NB4 (cell line): ENCODE measurements around the gene QSOX2.

Experiments
- DNase-seq: peaks from one replicate; pipeline ENCODE4 v3.0.0; 2010; ENCODE audit warnings: low read depth
- H3K4me3 ChIP-seq: one replicate; pipeline ENCODE4 v1.5.1; 2011; ENCODE audit warnings: mild to moderate bottlenecking, low read depth, low read length, moderate library complexity
- MYC ChIP-seq: IDR thresholded peaks from 2 replicates; pipeline ENCODE4 v1.6.1; 2011; ENCODE audit warnings: low read depth, low read length
- POLR2A ChIP-seq: IDR thresholded peaks from 2 replicates; pipeline ENCODE4 v1.6.1; 2011; ENCODE audit warnings: mild to moderate bottlenecking; ENCODE audit not compliant: insufficient read length; ENCODE audit errors: extremely low read depth
- TF ChIP-seq, protein P1 (sequence below): IDR thresholded peaks from one replicate; pipeline ENCODE4 v1.5.1; 2012; ENCODE audit warnings: low read depth, low read length
- TF ChIP-seq, protein P2 (sequence below): IDR thresholded peaks from 2 replicates; pipeline ENCODE4 v1.6.1; 2011; ENCODE audit warnings: low read depth, low read length

Gene QSOX2

DNA sequence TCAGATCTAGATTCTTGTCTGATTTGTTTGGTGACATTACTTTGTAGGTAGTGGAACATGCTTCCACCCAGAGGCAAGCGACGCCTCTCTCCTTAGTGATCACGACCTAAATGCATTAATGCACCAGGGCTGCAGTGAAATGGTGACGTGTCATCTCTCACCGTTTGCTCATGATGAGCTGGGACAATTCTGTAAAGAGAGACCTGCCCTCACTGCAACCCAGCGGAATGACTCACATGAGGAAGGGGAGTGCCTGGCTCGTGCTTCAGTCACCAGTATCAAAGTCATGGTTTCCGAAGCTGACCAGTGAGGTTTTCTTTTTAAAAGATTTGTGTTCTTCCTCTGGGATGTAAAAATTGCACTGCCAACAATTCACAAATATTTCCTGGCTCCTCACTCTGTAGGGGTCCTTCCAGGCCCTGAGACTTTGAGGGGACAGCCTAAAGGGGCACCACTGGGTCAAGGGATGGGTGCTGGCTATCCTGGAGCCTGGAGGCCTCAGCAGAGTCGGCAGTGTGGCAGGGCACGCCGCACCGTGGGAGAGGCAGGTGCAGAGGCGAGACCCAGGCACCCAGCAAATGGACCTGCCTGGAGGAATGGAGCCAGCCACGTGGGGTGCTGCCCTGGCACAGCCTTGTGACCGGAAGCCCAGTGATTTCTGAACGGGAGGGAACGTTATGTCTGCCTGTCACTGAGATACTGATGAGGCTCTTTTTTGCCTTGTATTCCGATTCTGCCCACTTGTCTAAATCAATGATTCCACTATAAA lies 17.3 kb downstream of the QSOX2 start:
- peak; percentile 31 for DNase-seq
- no peak overlapping the region for H3K4me3 ChIP-seq
- TF ChIP-seq POLR2A (no peak), MYC (no peak)
- TF ChIP-seq, protein P1, sequence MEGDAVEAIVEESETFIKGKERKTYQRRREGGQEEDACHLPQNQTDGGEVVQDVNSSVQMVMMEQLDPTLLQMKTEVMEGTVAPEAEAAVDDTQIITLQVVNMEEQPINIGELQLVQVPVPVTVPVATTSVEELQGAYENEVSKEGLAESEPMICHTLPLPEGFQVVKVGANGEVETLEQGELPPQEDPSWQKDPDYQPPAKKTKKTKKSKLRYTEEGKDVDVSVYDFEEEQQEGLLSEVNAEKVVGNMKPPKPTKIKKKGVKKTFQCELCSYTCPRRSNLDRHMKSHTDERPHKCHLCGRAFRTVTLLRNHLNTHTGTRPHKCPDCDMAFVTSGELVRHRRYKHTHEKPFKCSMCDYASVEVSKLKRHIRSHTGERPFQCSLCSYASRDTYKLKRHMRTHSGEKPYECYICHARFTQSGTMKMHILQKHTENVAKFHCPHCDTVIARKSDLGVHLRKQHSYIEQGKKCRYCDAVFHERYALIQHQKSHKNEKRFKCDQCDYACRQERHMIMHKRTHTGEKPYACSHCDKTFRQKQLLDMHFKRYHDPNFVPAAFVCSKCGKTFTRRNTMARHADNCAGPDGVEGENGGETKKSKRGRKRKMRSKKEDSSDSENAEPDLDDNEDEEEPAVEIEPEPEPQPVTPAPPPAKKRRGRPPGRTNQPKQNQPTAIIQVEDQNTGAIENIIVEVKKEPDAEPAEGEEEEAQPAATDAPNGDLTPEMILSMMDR: no peak
- TF ChIP-seq, protein P2, sequence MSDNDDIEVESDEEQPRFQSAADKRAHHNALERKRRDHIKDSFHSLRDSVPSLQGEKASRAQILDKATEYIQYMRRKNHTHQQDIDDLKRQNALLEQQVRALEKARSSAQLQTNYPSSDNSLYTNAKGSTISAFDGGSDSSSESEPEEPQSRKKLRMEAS: no peak

DNA sequence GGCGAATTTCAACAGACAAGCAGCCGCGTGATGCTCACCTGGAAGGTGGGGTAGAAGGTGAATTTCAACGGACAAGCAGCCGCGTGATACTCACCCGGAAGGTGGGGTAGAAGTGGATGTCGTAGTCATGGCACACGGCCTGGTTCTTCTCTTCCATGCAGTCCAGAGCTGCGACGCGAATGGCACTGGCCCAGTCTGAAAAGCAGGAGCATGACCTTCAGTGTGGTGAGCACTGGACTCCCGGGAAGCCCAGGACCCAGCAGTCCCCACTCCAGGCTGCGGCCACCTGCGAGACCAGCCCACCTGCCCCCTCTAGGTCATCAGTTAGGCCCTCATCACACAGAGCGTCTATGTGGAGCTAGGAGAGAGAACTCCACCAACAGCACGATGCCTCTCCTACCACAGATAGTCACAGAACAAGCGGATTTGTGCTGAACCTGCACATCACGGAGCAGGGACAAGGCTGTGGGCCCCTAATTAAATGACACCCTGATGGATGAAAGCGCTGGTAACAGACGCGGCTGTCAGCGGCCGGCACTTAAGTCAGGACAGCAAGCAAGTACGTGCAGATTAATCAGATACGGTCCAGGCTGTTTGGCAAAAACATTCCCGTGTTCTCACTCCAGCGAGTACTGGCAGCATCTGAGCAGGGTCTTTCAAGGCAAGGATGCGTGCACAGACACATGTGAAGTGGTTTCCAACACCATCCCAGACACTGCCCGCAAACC lies 18.8 kb downstream of the QSOX2 start:
- TF ChIP-seq, protein P2: no peak
- TF ChIP-seq MYC (no peak), POLR2A (no peak)
- TF ChIP-seq, protein P1: no peak
- H3K4me3 ChIP-seq: no peak overlapping the region

DNA sequence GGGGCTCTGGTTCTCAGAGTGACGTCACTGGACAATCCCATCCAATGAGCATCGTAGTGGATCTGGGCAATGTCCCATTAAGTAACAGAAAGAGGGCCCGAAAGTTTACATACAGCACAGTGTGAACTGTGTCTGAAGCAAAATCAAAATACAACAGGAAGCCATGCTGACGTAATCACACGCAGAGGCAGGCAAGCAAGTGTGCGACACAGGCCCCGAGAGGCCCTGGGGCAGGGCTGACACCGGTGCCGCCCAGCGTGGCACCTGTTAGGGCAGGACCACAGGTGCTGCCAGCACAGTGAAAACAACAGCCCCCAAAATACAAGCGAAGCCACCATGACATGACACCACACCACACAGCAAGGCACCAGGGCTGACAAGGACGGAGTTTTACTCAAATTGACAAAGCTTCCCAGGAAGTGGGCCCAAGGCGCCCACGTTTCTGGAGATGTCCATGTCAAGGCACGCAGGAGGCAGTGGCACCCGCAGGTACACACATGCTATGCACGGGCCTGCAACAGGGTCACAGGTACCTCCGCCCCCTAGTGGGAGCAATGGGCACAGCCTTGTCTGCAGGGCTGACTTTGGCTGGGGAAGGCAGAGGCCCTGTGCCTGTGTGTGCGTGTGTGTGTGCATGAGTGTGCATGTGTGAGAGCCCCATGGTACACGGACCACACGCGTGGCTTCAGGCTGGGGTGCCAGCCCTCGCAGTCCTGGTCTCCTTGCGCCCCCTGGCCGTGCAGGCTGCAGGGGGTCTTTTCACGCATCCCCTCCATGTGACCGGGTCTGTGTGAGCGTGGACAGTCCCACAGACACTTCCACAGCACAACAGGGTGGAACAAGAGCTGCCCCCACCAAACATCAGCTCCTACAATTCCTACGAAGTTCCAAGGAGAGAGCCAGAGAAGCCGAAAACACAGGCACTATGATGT lies 19.6 kb downstream of the QSOX2 start:
- TF ChIP-seq MYC (peak; percentile 28; the same call in 1 of the 2 replicates), POLR2A (no peak)
- TF ChIP-seq, protein P1: peak; percentile 88
- TF ChIP-seq, protein P2: peak; percentile 16; the same call in 1 of the 2 replicates
- peak; percentile 68 for DNase-seq
- H3K4me3 ChIP-seq: no peak overlapping the region

More for the DNA sequence above, 18.8 kb downstream of the QSOX2 start:
- DNase-seq: no peak

DNA sequence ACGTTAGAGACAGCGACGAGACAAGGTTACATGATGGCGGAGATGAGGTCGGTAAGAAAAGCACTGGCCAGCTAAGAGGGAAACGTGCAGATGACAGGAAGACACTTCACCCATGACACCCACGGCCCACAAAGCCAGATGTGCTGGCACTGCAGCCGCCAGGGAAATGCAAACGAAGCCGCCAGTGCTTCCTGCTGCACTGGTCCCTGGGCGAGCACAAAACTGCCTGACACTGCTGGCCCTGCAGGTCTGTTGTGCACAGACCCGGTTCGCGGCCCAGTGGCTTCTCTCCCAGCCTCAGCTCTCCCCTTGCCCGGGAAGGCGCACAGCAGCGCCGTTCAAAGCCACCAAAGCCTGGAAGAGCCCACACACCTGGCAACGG lies 20.3 kb downstream of the QSOX2 start:
- no peak for DNase-seq
- TF ChIP-seq, protein P2: no peak
- TF ChIP-seq MYC (no peak), POLR2A (no peak)
- no peak overlapping the region for H3K4me3 ChIP-seq

DNA sequence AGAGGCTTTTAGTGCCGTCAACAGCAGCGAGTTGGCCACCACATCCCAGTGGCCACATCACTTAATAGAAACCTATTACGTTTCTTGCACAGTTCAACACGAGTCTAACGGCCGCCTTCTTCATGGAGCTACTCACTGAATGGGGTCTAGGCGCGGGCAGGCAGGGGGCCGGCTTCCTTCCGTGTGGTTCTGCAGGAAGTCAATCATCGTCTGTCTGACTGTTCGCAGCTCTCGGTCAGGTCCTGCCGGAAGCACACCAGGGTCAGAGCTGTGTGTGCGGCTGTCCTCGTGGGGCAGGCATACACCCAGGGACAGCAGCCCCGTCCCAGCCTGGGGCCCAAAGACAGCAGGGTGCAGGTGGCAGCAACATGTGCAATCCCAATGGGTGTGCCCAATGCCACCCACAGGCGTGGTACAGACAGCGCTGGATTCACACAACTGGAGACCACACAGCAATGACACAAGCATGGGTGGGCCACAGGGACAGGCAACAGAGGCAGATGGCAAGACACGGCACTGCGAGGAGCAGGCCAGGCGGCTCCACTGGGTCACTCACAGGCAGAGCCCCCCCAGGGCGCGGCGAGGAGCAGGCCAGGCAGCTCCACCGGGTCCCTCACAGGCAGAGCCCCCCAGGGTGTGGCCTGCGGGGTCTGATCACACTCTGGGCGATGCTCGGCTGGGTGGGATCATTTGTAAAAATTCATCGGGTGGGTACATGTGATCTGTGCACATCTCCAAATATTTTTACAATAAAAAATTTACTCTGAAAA lies 21.6 kb downstream of the QSOX2 start:
- DNase-seq: no peak
- TF ChIP-seq POLR2A: no peak
- TF ChIP-seq, protein P2: no peak
- TF ChIP-seq, protein P1: no peak
- TF ChIP-seq MYC: no peak
- no peak overlapping the region for H3K4me3 ChIP-seq
